Measurements from ENCODE around the gene PTPRO. TPM values are rescaled to one million over a fixed set of nuclear protein-coding genes. Genes with fewer than 3 reads are reported as not detected.

PTPRO gene
- total RNA-seq, 3 donors from 2014 or later: 11.0 to 39.9 (median 21.9) TPM

DNA sequence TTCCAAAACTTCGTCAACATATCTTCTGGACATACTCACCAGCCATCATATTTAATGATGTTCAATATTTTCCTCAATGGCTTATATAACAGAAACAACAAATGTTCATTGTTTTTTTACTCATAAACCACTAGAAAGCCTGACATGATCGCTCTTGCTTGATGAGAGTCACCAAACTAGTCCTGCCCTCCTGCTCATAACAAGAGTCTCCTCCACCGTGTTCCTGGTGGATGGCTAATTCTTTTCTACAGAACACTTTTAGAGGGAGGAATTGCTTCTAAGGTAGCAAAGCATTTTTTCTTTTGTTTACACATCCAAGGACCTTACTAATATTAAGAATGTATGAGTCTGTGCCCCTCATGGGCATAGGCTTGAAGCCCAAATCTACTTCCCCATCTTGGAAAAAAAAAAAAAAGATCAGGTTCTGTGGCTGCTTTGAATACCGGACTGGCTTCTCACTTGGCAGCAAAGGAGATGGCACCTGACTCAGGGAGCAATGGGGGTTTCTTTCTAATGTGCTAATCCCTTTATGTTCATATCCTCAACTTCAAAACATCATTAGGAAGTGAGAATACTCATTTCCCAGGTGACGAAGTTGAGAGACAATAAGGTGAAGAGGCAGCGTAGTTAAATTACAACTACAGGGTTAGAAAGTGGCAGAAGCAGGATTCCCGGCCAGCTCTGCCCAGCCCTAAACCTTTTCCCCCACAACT is 278.1 kb downstream of the PTPRO start:
- H3K36me3 ChIP-seq (ENCODE audit: low read depth): no peaks in the 10 kb centered on the region
- ATAC-seq (no peak), DNase-seq (no peak)
- H3K4me3 ChIP-seq: no peak overlapping the region
- H3K4me1 ChIP-seq (ENCODE audit: low read depth): no peaks in the 10 kb centered on the region
- intact Hi-C loops (cut with DNase I, micrococcal nuclease): no loop called here
- TF ChIP-seq, protein P1, sequence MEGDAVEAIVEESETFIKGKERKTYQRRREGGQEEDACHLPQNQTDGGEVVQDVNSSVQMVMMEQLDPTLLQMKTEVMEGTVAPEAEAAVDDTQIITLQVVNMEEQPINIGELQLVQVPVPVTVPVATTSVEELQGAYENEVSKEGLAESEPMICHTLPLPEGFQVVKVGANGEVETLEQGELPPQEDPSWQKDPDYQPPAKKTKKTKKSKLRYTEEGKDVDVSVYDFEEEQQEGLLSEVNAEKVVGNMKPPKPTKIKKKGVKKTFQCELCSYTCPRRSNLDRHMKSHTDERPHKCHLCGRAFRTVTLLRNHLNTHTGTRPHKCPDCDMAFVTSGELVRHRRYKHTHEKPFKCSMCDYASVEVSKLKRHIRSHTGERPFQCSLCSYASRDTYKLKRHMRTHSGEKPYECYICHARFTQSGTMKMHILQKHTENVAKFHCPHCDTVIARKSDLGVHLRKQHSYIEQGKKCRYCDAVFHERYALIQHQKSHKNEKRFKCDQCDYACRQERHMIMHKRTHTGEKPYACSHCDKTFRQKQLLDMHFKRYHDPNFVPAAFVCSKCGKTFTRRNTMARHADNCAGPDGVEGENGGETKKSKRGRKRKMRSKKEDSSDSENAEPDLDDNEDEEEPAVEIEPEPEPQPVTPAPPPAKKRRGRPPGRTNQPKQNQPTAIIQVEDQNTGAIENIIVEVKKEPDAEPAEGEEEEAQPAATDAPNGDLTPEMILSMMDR (IDR thresholded peaks at IDR 0.05): no peak
- H3K9me3 ChIP-seq: no peaks in the 10 kb centered on the region

DNA sequence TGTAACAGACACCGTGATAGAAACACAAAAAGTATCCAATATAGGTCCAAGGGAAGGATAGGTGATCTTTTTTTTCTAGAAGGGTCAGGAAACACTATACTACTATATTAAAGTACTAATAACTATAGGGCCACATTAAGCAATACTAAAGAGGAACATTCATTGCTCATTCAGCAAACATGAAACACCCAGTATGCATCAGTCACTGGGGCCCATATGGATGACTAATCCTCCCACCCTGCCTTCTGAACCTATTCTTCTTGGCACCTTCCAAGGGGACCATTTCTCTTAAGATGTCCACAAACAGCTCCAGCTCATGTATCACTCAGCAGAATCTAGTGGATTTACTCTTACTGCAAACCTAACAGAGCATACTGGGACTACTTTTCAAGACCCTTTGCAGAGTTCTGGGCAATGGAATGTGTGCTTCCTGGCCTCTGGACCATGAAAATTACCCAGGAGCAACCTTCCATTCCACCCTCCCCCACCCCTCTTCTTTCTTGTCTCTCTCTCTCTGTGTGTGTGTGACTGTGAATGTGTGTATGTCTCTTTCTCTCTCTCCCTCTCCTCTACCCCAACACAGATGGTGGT is 279.0 kb downstream of the PTPRO start:
- no peaks in the 10 kb centered on the region for H3K9me3 ChIP-seq
- TF ChIP-seq, protein P1 (IDR thresholded peaks at IDR 0.05): no peak
- no peak overlapping the region for H3K4me3 ChIP-seq
- no peaks in the 10 kb centered on the region for H3K4me1 ChIP-seq (ENCODE audit: low read depth)
- H3K36me3 ChIP-seq (ENCODE audit: low read depth): no peaks in the 10 kb centered on the region
- DNase-seq (no peak), ATAC-seq (peak; percentile 67)
- intact Hi-C loops (cut with DNase I, micrococcal nuclease): no loop called here

DNA sequence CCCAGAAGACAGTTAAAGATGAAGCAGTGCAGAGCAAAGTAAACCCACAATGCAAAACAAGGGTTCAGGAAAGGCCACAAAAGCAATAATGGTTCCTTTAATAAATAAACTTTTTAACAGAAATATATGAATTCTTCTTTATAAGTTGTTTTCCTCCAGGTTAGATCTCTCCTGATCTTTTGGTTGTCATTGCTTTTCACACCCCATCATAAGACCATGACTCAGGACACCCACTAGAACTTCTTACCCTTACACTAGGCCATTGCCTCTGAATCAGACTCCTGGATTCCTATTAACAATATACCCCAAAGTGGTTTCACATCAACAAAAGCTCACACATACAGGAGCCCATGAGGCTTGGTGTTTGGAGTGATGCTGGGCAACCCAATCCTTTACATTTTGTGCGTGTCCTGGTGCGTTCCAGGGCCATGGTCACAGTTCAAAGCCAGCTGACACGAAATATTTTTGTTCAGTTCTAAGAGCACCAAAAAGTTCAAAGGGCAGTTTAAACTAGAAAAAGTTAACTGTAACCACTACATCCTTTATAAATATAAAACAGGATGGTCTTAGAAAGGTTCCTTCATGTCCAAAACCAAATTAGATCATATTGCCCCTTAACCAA is 279.9 kb downstream of the PTPRO start:
- ATAC-seq: no peak
- TF ChIP-seq, protein P1 (IDR thresholded peaks at IDR 0.05): no peak
- intact Hi-C loops (cut with DNase I, micrococcal nuclease): no loop called here
- H3K36me3 ChIP-seq (ENCODE audit: low read depth): no peaks in the 10 kb centered on the region
- no peak overlapping the region for H3K4me3 ChIP-seq
- no peaks in the 10 kb centered on the region for H3K9me3 ChIP-seq
- no peaks in the 10 kb centered on the region for H3K4me1 ChIP-seq (ENCODE audit: low read depth)
- DNase-seq: no peak

DNA sequence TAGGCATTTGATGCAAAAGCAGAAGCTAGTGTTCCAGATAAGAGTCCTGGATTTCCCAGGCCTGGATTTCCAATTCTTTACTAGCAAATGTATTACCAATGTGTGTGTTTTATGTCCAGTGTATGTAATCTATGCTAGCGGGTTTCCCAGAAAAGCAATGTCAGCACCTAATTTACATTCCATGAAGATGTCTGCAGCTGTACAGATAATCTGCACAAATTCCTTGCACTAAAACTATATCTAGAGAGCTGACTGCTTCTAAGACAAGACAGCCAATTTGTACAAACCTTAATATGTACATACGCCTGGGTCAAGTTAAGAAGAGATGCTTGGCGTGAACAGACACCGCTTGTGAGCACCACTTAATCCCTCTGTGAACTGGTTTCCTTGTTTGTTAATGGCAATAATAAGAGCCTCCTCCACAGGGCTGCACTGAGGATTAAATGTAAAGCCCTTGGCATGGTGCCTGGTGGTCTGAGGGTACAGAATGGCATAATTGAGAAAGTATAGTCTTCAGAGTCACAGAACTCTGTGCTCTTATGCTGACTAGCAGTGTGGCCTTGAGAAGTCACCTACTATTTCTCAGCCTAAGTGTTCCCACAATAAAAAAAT is 281.3 kb downstream of the PTPRO start:
- no peak for ATAC-seq
- TF ChIP-seq, protein P1 (IDR thresholded peaks at IDR 0.05): no peak
- Histone ChIP-seq H3K4me3 (no peak overlapping the region), H3K9me3 (no peaks in the 10 kb centered on the region), H3K36me3 (ENCODE audit: low read depth) (no peaks in the 10 kb centered on the region), H3K4me1 (ENCODE audit: low read depth) (no peaks in the 10 kb centered on the region)
- DNase-seq: no peak
- intact Hi-C loops (cut with DNase I, micrococcal nuclease): no loop called here

DNA sequence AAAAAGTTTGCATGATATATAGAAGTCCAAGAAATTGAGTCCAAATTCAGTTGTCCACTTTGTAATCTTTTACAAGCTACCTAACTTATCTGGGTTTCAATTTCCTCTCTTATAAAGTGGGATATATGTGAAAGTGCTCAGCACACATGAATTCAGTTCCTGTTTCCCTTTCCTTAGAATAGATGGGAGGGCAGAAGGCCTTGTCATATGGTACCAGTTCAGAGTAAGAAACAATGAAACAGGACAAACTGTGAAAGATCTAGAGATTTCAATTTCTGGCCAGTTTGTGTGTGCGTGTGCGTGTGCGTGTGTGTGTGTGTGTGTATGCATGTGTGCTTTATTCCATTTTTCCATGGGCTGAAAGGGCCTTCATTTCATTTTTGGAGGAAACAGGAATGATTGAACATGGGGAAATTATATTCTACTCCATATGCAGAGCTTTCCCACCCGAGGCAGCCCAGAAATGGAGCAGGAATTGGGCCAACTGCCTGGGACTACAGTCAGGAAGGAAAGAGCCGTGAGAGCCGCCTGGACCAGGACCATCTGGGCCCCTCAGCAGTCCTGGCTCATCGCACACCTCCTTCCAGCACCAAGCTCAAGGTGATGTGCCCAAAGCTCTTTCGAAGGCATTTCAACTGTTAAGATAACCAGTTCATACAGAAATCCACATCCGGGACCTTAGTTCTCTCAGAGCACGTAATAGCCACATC is 283.7 kb downstream of the PTPRO start:
- TF ChIP-seq, protein P1 (IDR thresholded peaks at IDR 0.05): no peak
- Histone ChIP-seq H3K9me3 (no peaks in the 10 kb centered on the region), H3K36me3 (ENCODE audit: low read depth) (no peaks in the 10 kb centered on the region), H3K4me1 (ENCODE audit: low read depth) (no peaks in the 10 kb centered on the region), H3K4me3 (no peak overlapping the region)
- ATAC-seq (no peak), DNase-seq (no peak)
- intact Hi-C loops (cut with DNase I, micrococcal nuclease): no loop called here

Data from mucosa of descending colon (tissue), 3 donors.